NCI-H1092 (cell line): ENCODE measurements around the gene LRPPRC.
A peak's percentile ranks its signal among the peaks of the same experiment; 100 is the strongest.
"Not testable (repeated sequence)": the region's sequence is repeated elsewhere in the genome, so short reads cannot be mapped to it uniquely, and the experiment has no call there.

Source experiments
- DNase-seq: peaks from one replicate; lab custom pipeline; 2025; lab: John Stamatoyannopoulos, UW

The LRPPRC gene

DNA sequence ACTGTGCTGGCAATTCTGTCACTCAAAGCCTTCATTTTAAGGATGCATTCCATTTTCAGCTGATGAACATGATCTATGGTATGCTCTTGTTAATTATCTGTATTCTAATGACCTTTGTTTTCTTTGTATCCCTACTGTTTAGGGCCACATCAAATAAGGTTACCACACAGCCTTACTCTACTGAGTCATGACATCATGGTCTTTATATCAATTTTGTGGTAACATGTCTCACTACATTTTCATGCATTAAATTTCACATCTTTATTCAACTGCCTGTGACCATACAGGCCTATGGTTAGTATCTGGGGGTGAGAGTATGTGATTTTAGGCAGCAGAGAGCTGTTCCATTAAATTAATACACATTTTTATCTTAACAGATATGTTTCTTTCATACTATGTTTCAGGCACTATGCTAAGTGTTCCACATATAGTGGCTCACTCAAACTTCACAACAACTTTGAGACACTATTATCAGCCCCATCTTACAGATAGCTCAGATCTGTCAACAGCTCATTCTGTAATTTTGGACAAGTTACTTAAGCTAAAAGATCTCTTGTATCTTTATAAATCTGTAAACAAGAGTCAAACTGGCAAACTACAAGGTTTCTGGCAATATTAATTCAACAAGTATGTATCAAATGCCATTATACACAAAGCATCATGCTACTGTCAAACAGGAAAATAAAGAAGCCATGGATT is 18.0 kb downstream of the LRPPRC start:
- DNase-seq = no peak

GRCh38 chr2:43960921-43961320 is 34.9 kb downstream of the LRPPRC start:
- DNase-seq = no peak

DNA sequence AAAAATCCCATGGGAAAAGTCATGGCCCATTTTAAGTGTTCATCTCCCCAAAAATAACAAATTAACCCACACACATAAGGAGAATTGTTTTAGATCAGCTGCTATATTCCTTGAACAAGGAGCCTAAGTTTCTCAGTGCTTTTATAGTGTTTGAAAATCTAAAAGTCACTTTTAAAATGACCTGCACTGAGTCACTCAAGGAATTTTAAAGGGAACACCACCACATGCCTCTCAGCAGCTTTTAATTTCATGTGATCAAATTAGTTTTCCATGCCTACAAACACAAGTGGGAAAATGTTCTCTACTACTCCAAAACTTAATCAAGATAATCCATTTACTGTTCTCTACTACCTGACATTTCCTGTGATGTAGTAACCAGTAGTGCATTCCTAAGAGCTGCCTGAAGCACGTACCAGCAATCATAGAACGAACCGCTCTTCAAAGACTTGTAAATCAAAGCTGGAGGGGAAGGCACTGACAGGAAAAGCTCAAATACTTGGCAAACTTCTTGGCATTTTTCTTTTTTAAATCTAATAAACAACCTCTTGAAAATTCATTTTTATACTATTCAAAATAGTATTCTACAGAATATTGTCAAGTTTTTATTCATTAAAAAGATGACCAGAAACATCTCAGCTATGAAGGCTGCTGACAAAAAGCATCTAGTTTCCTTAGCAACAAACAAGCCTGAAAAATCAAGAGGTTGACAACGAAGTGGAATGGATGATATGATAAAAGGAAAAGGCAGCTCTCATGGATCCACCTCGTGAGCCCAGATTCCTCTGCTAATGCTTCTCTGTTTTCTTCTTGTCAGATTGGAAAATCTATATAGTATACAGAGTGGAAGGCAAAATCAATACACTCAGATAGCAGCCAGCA is 37.2 kb downstream of the LRPPRC start:
- no peak for DNase-seq

DNA sequence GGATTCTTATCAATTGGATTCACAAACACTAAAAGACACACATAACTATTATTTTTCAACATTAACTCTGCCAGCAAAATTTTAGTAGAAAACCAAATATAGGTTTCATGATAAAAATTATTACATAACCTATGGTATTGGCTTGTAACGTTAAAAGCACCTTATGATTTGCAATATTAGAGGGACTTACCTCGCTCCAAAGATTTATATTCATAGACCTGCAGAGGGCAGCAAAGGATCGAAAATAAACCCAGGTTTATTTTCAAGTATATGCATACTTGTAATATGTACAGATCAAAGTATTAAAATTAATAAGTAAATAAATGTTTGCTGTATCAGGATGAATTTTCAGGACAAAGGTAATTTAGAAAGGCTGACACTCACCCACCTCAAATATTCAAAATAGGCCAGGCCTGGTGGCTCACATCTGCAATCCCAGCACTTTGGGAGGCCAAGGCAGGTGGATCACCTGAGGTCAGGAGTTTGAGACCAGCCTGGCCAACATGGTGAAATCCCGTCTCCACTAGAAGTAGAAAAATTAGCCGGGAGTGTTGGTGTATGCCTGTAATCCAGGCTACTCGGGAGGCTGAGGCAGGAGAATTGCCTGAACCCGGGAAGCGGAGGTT is 45.3 kb downstream of the LRPPRC start:
- no peak for DNase-seq

DNA sequence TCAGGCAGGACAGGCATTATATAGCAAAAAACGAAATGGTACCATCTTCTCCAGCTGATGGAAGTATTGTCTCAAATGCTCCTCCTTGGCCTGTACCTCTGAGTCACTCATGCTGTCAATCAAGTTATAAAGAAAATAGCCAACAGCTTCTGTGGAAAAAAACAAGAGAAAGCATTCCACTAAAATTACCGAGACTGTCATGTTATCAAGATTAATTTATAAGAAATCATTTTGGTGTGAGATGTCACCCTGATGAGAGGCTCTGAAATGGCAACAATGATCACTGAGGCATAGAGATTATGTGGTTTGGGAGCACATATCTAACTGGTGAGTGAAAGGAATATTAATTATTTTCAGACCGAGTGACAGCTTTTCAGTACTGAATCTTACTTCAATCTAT is 47.4 kb downstream of the LRPPRC start:
- no peak for DNase-seq

- no peak for DNase-seq
These were observed 49.1 kb downstream of the LRPPRC start for GRCh38 chr2:43946685-43947084.

DNA sequence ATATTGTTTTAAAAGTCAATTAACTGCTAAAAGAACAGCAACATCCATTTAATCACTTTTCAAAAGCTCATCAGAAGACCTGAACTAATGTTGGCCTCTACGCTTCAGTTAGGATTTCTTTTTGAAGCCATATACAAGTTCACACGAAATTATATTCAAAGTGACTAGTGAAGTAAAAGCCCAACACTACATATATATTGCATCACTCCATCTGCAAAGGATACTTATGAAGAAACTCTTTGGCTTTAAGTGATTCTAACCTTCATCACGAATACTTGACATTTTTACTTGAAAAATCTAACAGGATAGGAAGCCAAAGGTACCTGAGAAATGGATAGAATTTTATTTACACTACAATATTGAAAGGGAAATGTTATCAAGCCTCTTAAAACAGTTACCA is 50.4 kb downstream of the LRPPRC start:
- no peak for DNase-seq

GRCh38 chr2:43944915-43945314 is 50.9 kb downstream of the LRPPRC start:
- DNase-seq = peak; percentile 7

- DNase-seq = peak; percentile 43
These were observed 51.9 kb downstream of the LRPPRC start for GRCh38 chr2:43943809-43944452.

DNA sequence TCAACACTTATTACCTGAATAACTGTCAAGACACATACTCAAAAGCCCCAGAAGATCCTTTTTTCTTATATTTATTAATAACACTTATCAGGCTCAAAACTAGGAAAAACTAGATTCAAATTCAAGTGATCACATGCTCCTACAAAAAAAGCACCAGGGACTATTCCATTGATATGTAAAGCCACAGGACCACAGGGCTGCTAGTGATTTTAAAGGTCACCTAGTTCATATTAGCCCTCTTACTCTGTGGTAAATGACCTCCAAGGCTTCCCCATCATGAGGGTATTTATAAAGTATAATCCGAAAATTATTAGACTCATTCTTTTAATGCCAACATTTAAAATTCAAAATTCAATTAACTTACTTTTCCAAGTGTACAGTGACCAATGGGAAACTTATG is 52.5 kb downstream of the LRPPRC start:
- no peak for DNase-seq

- DNase-seq = no peak
These were observed 52.9 kb downstream of the LRPPRC start for GRCh38 chr2:43942881-43943280.

DNA sequence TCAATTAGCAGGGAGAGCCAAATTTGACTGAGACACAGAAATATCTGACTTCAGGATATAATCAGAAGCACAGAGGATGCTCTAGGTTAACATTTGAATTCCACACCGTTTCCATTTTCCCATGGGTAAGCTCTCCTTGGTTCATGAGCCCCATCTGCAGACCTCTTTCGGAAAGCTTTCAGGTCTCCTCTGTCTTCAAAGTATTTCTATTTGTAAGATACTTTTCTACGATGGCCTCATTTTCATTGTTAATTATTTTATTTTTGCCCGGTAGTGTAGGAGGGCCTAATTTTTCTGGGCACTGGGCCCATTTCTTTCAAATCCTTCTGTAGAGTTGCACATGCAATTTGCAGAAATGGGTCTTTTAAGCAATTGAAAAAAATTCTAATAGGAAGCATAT is 53.8 kb downstream of the LRPPRC start:
- no peak for DNase-seq

DNA sequence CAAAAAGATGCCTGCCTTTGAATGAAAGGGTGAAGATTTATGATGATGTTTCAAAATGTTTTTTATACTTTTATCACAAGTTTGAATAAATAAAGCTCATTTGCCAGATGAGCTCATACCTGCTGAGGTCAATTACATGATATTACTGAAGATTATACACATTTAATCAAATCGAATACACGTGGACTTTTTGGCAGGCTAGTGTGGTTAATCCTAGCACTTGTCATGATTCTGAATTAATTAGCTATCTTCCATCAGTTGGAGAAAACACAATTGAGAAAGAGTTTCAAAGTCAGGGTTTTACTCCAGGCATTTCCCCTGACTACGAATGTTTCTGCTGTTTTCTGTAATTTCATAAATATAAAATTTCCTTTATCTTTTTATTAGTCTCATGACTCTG is 54.4 kb downstream of the LRPPRC start:
- DNase-seq = no peak

DNA sequence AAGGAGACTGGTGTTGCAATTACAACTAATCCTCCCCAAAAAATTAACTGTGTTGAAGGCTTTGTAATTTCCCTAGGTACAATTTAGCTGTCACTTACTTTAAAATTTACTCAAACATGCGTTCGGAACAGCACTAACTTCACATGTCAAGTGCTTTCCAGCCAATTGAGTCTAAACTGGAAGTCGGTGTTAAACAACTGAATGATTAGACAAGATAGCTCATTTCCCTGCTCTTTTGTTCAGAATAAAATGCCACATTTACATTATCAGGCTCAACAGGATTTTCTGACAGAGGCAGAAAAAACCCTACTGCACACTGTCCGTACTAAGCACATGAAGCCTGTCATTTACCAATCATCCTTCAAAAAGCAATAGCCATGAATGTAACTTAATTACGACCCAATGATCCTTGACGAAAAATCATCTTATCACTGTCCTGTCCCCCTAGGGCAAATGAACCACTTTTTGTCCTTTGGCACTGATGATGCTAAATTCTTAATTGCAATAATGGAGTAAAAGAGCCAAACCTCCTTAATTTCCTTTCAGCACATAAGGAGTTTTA is 56.0 kb downstream of the LRPPRC start:
- no peak for DNase-seq

DNA sequence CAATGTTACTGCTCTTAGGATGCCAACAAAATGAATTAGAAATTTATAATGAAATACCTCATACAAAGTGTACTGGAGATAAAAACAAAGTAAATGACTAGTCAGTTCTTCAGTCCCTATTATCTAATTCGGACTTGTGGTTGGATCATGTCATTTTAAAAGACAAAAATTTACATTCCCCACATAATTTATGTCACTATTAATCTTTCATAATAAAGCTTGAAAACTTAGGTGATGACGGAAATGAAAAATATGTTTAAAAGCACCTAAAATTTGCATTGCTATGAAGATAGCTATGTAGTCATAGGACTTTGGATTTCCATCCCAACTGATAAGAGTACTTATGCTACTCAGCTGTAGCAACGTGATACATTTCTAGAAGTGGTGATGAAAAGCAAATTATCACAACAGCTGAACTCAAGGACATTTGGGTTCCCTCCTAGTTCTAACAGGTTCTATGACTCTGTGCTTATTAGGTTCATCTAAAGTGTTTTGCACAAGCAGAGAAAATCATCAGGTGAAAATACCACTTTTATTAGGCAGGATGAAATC is 58.4 kb downstream of the LRPPRC start:
- no peak for DNase-seq

GRCh38 chr2:43934567-43934966 is 61.2 kb downstream of the LRPPRC start:
- DNase-seq = no peak

GRCh38 chr2:43931293-43931692 is 64.5 kb downstream of the LRPPRC start:
- no peak for DNase-seq

DNA sequence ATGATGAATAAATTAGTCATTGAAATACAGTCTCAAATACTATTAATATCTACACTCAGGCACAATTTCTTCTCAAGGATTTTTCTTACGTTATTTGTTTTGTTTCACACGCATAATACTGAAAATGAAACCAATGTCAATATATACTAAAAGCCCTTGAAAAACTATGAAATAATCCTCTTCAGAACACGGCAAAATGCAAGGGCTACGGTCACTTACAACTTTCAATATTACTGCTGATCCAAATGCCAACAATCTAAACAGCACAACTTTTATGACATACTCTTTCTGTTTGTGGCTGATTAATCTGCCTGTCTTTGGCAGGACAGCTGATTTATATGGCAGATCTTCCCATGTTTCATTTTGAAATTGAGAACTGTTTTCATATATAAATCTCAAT is 68.3 kb downstream of the LRPPRC start:
- no peak for DNase-seq

GRCh38 chr2:43925431-43925830 is 70.4 kb downstream of the LRPPRC start:
- DNase-seq = no peak

DNA sequence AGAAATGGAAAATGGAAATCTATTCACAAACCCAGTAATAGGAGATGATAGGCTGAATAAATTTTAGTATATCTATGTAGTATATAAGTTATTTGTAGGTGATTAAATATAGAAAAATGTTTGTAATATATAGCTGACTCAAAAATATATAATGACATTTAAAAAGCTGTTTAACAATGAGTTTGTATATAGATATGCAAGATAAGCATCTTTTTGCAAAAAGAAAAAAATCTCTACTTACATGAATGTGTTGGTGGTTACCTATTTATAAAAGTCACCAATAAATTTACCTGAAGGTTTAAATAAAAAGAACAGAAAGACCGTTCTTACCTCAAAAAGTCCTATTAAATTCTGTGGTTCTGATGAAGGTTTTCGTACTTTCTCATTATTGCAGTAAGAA is 71.3 kb downstream of the LRPPRC start:
- DNase-seq = no peak

DNA sequence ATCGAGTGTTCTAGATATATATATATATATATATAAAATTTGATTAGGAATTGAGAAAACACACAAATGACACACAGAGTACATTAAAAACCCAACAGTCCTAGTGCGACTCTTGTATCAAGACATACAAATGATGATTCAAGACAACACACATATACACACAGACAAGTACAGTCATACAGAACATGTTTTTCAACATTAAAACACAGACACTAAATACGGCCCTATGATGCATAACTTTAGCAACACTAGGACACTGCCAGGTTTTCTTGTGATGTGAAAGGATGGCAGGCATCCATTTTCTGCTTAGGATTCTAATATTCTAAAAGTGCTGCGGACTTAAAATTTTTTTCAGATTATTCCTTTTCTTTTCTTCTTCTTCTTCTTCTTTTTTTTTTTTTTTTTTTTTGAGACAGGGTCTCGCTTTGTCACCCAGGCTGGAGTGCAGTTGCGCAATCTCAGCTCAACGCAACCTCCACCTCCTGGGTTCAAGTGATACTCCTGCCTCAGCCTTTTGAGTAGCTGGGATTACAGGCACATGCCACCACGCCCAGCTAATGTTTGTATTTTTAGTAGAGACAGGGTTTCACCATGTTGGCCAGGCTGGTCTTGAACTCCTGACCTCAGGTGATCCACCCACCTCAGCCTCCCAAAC is 84.5 kb downstream of the LRPPRC start:
- not testable (repeated sequence) for DNase-seq
